ENCODE measurements around the gene RPA1.

DNA sequence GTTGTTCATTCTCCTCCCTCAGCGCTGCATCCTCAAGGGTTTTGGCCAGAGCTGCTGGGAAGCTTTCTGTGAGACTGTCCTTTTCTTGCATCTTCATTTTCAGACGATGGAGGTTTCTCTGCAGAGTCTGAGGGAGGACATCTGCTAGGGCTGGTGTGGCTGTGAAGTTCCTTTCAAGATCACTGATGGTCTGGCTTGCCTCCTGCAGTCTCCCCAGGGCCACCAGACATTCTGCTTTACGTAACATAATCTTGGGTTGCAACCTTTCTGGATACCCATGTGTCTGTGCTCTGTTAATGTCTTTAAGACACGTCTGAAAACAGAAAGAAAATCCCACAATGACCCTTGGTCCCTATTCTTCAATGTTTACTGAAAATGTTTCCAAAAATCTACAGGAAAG is 29.1 kb upstream of the RPA1 start:
- no peak for TF ChIP-seq ZNF146 (tag by site-specific recombination; IDR thresholded peaks at IDR 0.05)
- TF ChIP-seq, protein P1, sequence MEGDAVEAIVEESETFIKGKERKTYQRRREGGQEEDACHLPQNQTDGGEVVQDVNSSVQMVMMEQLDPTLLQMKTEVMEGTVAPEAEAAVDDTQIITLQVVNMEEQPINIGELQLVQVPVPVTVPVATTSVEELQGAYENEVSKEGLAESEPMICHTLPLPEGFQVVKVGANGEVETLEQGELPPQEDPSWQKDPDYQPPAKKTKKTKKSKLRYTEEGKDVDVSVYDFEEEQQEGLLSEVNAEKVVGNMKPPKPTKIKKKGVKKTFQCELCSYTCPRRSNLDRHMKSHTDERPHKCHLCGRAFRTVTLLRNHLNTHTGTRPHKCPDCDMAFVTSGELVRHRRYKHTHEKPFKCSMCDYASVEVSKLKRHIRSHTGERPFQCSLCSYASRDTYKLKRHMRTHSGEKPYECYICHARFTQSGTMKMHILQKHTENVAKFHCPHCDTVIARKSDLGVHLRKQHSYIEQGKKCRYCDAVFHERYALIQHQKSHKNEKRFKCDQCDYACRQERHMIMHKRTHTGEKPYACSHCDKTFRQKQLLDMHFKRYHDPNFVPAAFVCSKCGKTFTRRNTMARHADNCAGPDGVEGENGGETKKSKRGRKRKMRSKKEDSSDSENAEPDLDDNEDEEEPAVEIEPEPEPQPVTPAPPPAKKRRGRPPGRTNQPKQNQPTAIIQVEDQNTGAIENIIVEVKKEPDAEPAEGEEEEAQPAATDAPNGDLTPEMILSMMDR (tag by site-specific recombination; IDR thresholded peaks at IDR 0.05), result no peak
- no peak for TF ChIP-seq ZBTB20 (tag by site-specific recombination; IDR thresholded peaks at IDR 0.05)
- no peak for TF ChIP-seq SALL2 (tag by site-specific recombination; IDR thresholded peaks at IDR 0.05; ENCODE audit: borderline replicate concordance)
- TF ChIP-seq KLF9 (tag by site-specific recombination; IDR thresholded peaks at IDR 0.05; ENCODE audit: low read depth), result no peak
- no peak for TF ChIP-seq ZNF175 (tag by site-specific recombination; IDR thresholded peaks at IDR 0.05)
- TF ChIP-seq ZNF558 (tag by site-specific recombination; IDR thresholded peaks at IDR 0.05), result no peak

Measured in HEK293 (cell line).